C1 segment of cervical spinal cord (tissue), 14 donors: ENCODE data around the gene FSD1L.
"Not testable (repeated sequence)": the region's sequence is repeated elsewhere in the genome, so short reads cannot be mapped to it uniquely, and the experiment has no call there.

Source experiments
- DNase-seq, 14 donors: peaks; one replicate each; lab custom pipeline; 2025; lab: John Stamatoyannopoulos, UW

FSD1L gene

GRCh38 chr9:105554042-105554441 lies 106.2 kb downstream of the FSD1L start:
- no peak for DNase-seq

- peak; percentile 33 to 83 (median 76) for DNase-seq
Measured at GRCh38 chr9:105557804-105558610, 110.2 kb downstream of the FSD1L start, which contains the start of gene FKTN. TSS of gene FKTN (plus strand) at chr9:105558131. CDS start at chr9:105575033, 16,902 bp downstream.

GRCh38 chr9:105572455-105572854 lies 124.6 kb downstream of the FSD1L start:
- no peak for DNase-seq

GRCh38 chr9:105579952-105580351 lies 132.1 kb downstream of the FSD1L start:
- not testable (repeated sequence) for DNase-seq

GRCh38 chr9:105581550-105581949 lies 133.7 kb downstream of the FSD1L start:
- DNase-seq, result not testable (repeated sequence)

- DNase-seq, result no peak
Measured at GRCh38 chr9:105593145-105593544, 145.3 kb downstream of the FSD1L start.
